A673 (cell line): ENCODE results near the gene PDE4A.

Experiments
- EZH2 ChIP-seq: fragments of 200-600 bp; sonication (generic); IDR thresholded peaks from 2 replicates; pipeline ENCODE4 v1.6.1; 2017; ENCODE audit warnings: borderline replicate concordance, low read depth, mild to moderate bottlenecking, mixed read lengths, antibody characterized with exemption, low read length; ENCODE audit not compliant: poor library complexity, severe bottlenecking
- TF ChIP-seq, protein P1 (sequence below): fragments of 300-800, 200-600 bp; sonication (generic); conservative IDR thresholded peaks from 2 replicates; pipeline ENCODE4 v1.5.1; 2017; ENCODE audit warnings: low read depth, mild to moderate bottlenecking, antibody characterized with exemption, low read length, moderate library complexity, mixed read lengths

DNA sequence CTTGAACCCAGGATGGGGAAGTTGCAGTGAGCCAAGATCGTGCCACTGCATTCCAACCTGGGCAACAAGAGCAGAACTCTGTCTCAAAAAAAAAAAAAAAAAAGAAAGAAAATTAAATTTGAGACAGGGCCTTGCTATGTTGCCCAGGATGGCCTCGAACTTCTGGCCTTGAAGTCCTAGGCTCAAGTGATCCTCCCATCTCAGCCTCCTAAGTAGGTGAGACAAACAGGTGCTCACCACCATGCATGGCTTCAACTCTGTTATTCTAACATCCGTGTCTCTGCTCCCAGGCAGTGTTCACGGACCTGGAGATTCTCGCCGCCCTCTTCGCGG lies 40.3 kb downstream of the PDE4A start:
- TF ChIP-seq, protein P1, sequence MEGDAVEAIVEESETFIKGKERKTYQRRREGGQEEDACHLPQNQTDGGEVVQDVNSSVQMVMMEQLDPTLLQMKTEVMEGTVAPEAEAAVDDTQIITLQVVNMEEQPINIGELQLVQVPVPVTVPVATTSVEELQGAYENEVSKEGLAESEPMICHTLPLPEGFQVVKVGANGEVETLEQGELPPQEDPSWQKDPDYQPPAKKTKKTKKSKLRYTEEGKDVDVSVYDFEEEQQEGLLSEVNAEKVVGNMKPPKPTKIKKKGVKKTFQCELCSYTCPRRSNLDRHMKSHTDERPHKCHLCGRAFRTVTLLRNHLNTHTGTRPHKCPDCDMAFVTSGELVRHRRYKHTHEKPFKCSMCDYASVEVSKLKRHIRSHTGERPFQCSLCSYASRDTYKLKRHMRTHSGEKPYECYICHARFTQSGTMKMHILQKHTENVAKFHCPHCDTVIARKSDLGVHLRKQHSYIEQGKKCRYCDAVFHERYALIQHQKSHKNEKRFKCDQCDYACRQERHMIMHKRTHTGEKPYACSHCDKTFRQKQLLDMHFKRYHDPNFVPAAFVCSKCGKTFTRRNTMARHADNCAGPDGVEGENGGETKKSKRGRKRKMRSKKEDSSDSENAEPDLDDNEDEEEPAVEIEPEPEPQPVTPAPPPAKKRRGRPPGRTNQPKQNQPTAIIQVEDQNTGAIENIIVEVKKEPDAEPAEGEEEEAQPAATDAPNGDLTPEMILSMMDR, result no peak
- no peak for TF ChIP-seq EZH2
